IMR-90 (cell line): Measurements from ENCODE around the gene IHH. TPM values are rescaled to one million over a fixed set of nuclear protein-coding genes. Genes with fewer than 3 reads are reported as not detected.

Experiments
- ATAC-seq: fragments of 200-7000 bp; cut with Tn5 transposase; 2 replicates; pipeline ENCODE4 v1.9.1; 2020; ENCODE audit warnings: low read depth, mild to moderate bottlenecking, moderate library complexity
- BruUV-seq: library from RNA; stranded (reverse); fragments of 400-500 nt; replicated peaks from 2 replicates; lab custom pipeline; 2021; lab: Mats Ljungman, UMichigan
- CTCF ChIA-PET: fragments of 300-600 bp; formaldehyde crosslinking; extraction: SDS; loops from one replicate; lab custom pipeline; 2021; ENCODE audit warnings: antibody characterized with exemption; lab: Yijun Ruan, JAX
- POLR2A ChIA-PET: fragments of 300-600 bp; sonication (Branson Sonifier 250); formaldehyde crosslinking; loops from one replicate; lab custom pipeline; 2022; ENCODE audit warnings: antibody characterized with exemption; ENCODE audit not compliant: unreplicated experiment; lab: Charles Lee
- DNase-seq: peaks from one replicate; pipeline ENCODE4 v3.0.0; 2013
- H2AFZ ChIP-seq: replicated peaks from 2 replicates; pipeline ENCODE3; 2013; ENCODE audit warnings: low read length, mild to moderate bottlenecking; ENCODE audit not compliant: poor library complexity
- H2AK5ac ChIP-seq: 2 replicates; pipeline ENCODE4 v1.6.1; 2013; ENCODE audit warnings: low read depth, low read length, inconsistent platforms
- H2AK9ac ChIP-seq: replicated peaks from 2 replicates; pipeline ENCODE3; 2013; ENCODE audit warnings: mild to moderate bottlenecking, low read depth, low read length, moderate library complexity; ENCODE audit not compliant: poor library complexity
- H2BK120ac ChIP-seq: 2 replicates; pipeline ENCODE4 v1.6.1; 2013; ENCODE audit warnings: low read depth, low read length, inconsistent platforms
- H2BK15ac ChIP-seq: 3 replicates; pipeline ENCODE4 v1.6.1; 2013; ENCODE audit warnings: low read depth, low read length, inconsistent platforms
- H2BK20ac ChIP-seq: 2 replicates; pipeline ENCODE4 v1.6.1; 2013; ENCODE audit warnings: low read depth, mild to moderate bottlenecking, inconsistent platforms, low read length, moderate library complexity
- H2BK5ac ChIP-seq: 2 replicates; pipeline ENCODE4 v1.6.1; 2013; ENCODE audit warnings: mild to moderate bottlenecking, low read depth, low read length, inconsistent platforms; ENCODE audit not compliant: poor library complexity, severe bottlenecking
- H3K14ac ChIP-seq: replicated peaks from 2 replicates; pipeline ENCODE4 v1.6.1; 2013; ENCODE audit warnings: low read depth, low read length, inconsistent platforms
- H3K18ac ChIP-seq: 2 replicates; pipeline ENCODE4 v1.6.1; 2013; ENCODE audit warnings: low read depth, low read length, control low read depth
- H3K23ac ChIP-seq: 2 replicates; pipeline ENCODE4 v1.6.1; 2013; ENCODE audit warnings: low read depth, low read length, inconsistent platforms
- H3K27ac ChIP-seq: 2 replicates; pipeline ENCODE4 v1.5.1; 2013; ENCODE audit warnings: mild to moderate bottlenecking, control low read depth, low read length; ENCODE audit not compliant: insufficient read depth
- H3K27me3 ChIP-seq: 2 replicates; pipeline ENCODE4 v1.6.1; 2013; ENCODE audit warnings: low read length; ENCODE audit not compliant: control insufficient read depth, insufficient read depth
- H3K36me3 ChIP-seq: 2 replicates; pipeline ENCODE4 v1.6.1; 2013; ENCODE audit warnings: low read length, mixed read lengths; ENCODE audit not compliant: control insufficient read depth, insufficient read depth
- H3K4ac ChIP-seq: 2 replicates; pipeline ENCODE4 v1.6.1; 2013; ENCODE audit warnings: low read depth, low read length, inconsistent platforms
- H3K4me1 ChIP-seq: 2 replicates; pipeline ENCODE4 v1.6.1; 2013; ENCODE audit warnings: low read length, mixed read lengths; ENCODE audit not compliant: control insufficient read depth, insufficient read depth
- H3K4me2 ChIP-seq: 2 replicates; pipeline ENCODE4 v1.6.1; 2013; ENCODE audit warnings: low read depth, mild to moderate bottlenecking, control low read depth, low read length, moderate library complexity
- H3K4me3 ChIP-seq: 2 replicates; pipeline ENCODE4 v1.5.1; 2013; ENCODE audit warnings: low read depth, mild to moderate bottlenecking, control low read depth, low read length, moderate library complexity; ENCODE audit not compliant: insufficient read depth
- H3K56ac ChIP-seq: 2 replicates; pipeline ENCODE4 v1.6.1; 2013; ENCODE audit warnings: low read length, inconsistent platforms; ENCODE audit not compliant: insufficient read depth; ENCODE audit errors: extremely low read depth
- H3K79me1 ChIP-seq, 2 experiments: 2 replicates each; pipeline ENCODE4 v1.6.1; 2013; ENCODE audit warnings: low read length in 2 of 2, inconsistent platforms in 1 of 2, low read depth in 1 of 2
- H3K9ac ChIP-seq: 2 replicates; pipeline ENCODE4 v1.6.1; 2013; ENCODE audit warnings: low read depth, low read length, control low read depth
- H3K9me1 ChIP-seq: 2 replicates; pipeline ENCODE4 v1.6.1; 2013; ENCODE audit warnings: low read length, inconsistent platforms; ENCODE audit not compliant: insufficient read depth
- H3K9me3 ChIP-seq: 2 replicates; pipeline ENCODE4 v1.6.1; 2013; ENCODE audit warnings: low read length; ENCODE audit not compliant: control insufficient read depth, insufficient read depth
- H4K20me1 ChIP-seq: 2 replicates; pipeline ENCODE4 v1.6.1; 2013; ENCODE audit warnings: low read length, inconsistent platforms; ENCODE audit not compliant: insufficient read depth
- H4K5ac ChIP-seq: 2 replicates; pipeline ENCODE4 v1.6.1; 2013; ENCODE audit warnings: mild to moderate bottlenecking, low read depth, low read length, control low read depth
- H4K8ac ChIP-seq, 2 experiments: 2 replicates each; pipeline ENCODE4 v1.6.1; 2013; ENCODE audit warnings: low read depth in 2 of 2, low read length in 2 of 2, control low read depth in 1 of 2, inconsistent platforms in 1 of 2
- H4K91ac ChIP-seq: 2 replicates; pipeline ENCODE4 v1.6.1; 2013; ENCODE audit warnings: low read depth, low read length, inconsistent platforms; ENCODE audit not compliant: insufficient read depth
- CHD1 ChIP-seq: IDR thresholded peaks from 2 replicates; pipeline ENCODE4 v1.6.1; 2012; ENCODE audit warnings: low read depth, low read length, improper control_type of control experiment
- ELK1 ChIP-seq: fragments of 150-350 bp; IDR thresholded peaks from 2 replicates; pipeline ENCODE4 v1.6.1; 2016; ENCODE audit warnings: low read depth, mild to moderate bottlenecking, low read length, moderate library complexity, borderline replicate concordance
- FOS ChIP-seq: fragments of 150-350 bp; IDR thresholded peaks from 2 replicates; pipeline ENCODE4 v1.6.1; 2016; ENCODE audit warnings: low read depth, low read length
- MXI1 ChIP-seq: IDR thresholded peaks from 2 replicates; pipeline ENCODE4 v1.6.1; 2012; ENCODE audit warnings: low read depth, mild to moderate bottlenecking, low read length, moderate library complexity, borderline replicate concordance
- NFE2L2 ChIP-seq: fragments of 150-350 bp; IDR thresholded peaks from 2 replicates; pipeline ENCODE4 v1.6.1; 2016; ENCODE audit warnings: low read depth, mild to moderate bottlenecking, low read length
- RCOR1 ChIP-seq: IDR thresholded peaks from 2 replicates; pipeline ENCODE4 v1.6.1; 2012; ENCODE audit warnings: mild to moderate bottlenecking, low read length, improper control_type of control experiment; ENCODE audit not compliant: insufficient replicate concordance
- RFX5 ChIP-seq: IDR thresholded peaks from 2 replicates; pipeline ENCODE4 v1.8.0; 2012; ENCODE audit warnings: low read depth, mild to moderate bottlenecking, low read length, moderate library complexity
- SMC3 ChIP-seq: fragments of 150-350 bp; IDR thresholded peaks from 2 replicates; pipeline ENCODE4 v1.6.1; 2016; ENCODE audit warnings: low read depth, mild to moderate bottlenecking, antibody characterized with exemption, low read length, moderate library complexity
- WGBS, 2 experiments: methylation state at CpG; one replicate each; pipeline versions ENCODE4 v1.1.5 to v1.1.7; 2013; ENCODE audit warnings: missing lambda C conversion rate in 2 of 2; ENCODE audit not compliant: insufficient read length in 1 of 2; ENCODE audit errors: extremely low coverage in 2 of 2; 5-methylcytosine and 5-hydroxymethylcytosine counted together
- dilution Hi-C: fragments of 300-500 bp; cut with HindIII; formaldehyde crosslinking; loops from one replicate; pipeline ENCODE4 v1.14.3; 2018; ENCODE audit warnings: low sequenced_read_pairs; ENCODE audit not compliant: unreplicated experiment
- in situ Hi-C: fragments of 300-500 bp; cut with MboI; formaldehyde crosslinking; loops from 3 replicates; pipeline ENCODE4 v1.14.3; 2019; ENCODE audit warnings: low sequenced_read_pairs, inconsistent platforms, mixed read lengths
- intact Hi-C: fragments of 100-400 bp; cut with micrococcal nuclease; formaldehyde crosslinking; loops from 2 replicates; pipeline ENCODE4 v1.10.0; 2022
- polyA plus RNA-seq, 3 experiments: library from polyadenylated mRNA; depleted of rRNA; stranded (reverse); fragments of >200 nt; gene quantifications; 2 replicates each; pipeline ENCODE4 v1.2.3, GENCODE V29; 2012; ENCODE audit warnings: low replicate concordance in 1 of 3
- total RNA-seq: library from RNA; depleted of rRNA; stranded (reverse); fragments of >200 nt; gene quantifications from 2 replicates; pipeline ENCODE4 v1.2.3, GENCODE V29; 2012
- TF ChIP-seq, protein P1 (sequence below): conservative IDR thresholded peaks from 2 replicates; pipeline ENCODE4 v1.5.1; 2012; ENCODE audit warnings: mild to moderate bottlenecking, low read depth, low read length, improper control_type of control experiment
- TF ChIP-seq, protein P2 (sequence below): fragments of 150-350 bp; IDR thresholded peaks from 2 replicates; pipeline ENCODE4 v1.6.1; 2017; ENCODE audit warnings: mild to moderate bottlenecking, antibody characterized with exemption, low read length, low read depth

IHH gene
- total and polyA plus RNA-seq, 2 of the 4 experiments (the other 2 are of a cell fraction) = not detected

DNA sequence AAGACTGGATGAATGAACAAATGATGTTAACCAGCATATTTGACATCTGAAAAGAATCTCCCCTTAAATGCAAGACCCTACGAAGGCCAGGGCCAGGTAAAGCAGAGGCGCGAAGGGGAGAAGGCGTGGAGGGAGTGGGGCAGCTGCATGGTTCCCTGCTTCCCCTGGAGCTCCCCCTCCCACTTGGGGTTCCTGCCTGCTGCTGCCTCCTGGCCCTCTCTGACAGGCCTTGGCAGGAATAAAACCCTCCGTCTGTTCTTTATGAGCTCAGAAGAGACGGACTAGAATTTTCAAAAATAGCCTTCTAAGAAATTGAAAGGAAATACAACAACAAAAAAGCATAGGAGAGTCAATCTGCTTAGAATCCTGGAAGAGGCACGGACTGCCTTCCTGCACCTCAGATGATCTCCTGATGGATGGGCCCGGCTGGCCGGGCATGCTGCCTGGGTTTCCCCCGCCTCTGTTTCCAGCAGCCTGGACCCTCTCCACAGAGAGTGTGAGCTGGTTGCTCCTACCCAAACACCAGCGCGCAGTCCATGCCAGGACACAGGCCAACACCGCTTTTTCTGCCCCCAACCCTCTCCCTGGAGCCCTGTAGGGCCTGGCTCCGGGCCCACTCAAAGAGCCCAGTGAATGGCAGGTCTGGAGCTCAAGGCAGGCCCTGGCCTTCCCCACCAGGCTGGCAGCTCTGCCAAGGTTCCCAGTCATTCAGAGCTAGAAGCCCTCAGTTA lies 43.4 kb downstream of the IHH start:
- Histone ChIP-seq H3K4me3 (no peak overlapping the region), H2BK20ac (no peak overlapping the region), H4K91ac (no peak overlapping the region), H3K27ac (no peak overlapping the region), H3K23ac (no peak overlapping the region), H3K79me1 (no peaks in the 10 kb centered on the region), H2BK120ac (no peak overlapping the region), H2AK9ac (no peak overlapping the region), H3K27me3 (peaks cover 60% of the 10 kb centered on the region), H4K20me1 (no peaks in the 10 kb centered on the region), H2AK5ac (no peak overlapping the region), H3K9ac (no peak overlapping the region), H3K36me3 (no peaks in the 10 kb centered on the region), H3K56ac (no peak overlapping the region), H3K9me1 (peaks cover 3% of the 10 kb centered on the region; the same call in 1 of the 2 replicates), H4K5ac (no peak overlapping the region), H3K4me2 (no peak overlapping the region), H3K9me3 (no peaks in the 10 kb centered on the region), H4K8ac (no peak overlapping the region), H3K18ac (no peak overlapping the region), H3K4me1 (no peaks in the 10 kb centered on the region), H3K14ac (no peak overlapping the region), H3K4ac (no peak overlapping the region), H2BK15ac (no peak overlapping the region), H2AFZ (no peak overlapping the region), H2BK5ac (no peak overlapping the region)
- WGBS, 2 experiments = 22% methylated on average over 5 of the region's 14 CpGs; no CpG with 5 or more reads in 1 of the 2 experiments
- DNase-seq = no peak
- in situ Hi-C loops = no loop called here
- no TSS peak for BruUV-seq
- ChIA-PET CTCF (interaction anchor here (0.7 to 0.9 kb wide), 2 partner anchors 12 to 13 kb away, joined by 4 read pairs; no protein-coding TSS in a partner anchor), POLR2A (interaction anchor here (0.6 kb wide), 1 partner anchor 10 kb away, joined by 5 read pairs; no protein-coding TSS in a partner anchor)
- intact Hi-C loops = no loop called here
- dilution Hi-C loops = no loop called here
- no peak for TF ChIP-seq FOS
- no peak for TF ChIP-seq MXI1
- TF ChIP-seq RCOR1 = no peak
- TF ChIP-seq, protein P1, sequence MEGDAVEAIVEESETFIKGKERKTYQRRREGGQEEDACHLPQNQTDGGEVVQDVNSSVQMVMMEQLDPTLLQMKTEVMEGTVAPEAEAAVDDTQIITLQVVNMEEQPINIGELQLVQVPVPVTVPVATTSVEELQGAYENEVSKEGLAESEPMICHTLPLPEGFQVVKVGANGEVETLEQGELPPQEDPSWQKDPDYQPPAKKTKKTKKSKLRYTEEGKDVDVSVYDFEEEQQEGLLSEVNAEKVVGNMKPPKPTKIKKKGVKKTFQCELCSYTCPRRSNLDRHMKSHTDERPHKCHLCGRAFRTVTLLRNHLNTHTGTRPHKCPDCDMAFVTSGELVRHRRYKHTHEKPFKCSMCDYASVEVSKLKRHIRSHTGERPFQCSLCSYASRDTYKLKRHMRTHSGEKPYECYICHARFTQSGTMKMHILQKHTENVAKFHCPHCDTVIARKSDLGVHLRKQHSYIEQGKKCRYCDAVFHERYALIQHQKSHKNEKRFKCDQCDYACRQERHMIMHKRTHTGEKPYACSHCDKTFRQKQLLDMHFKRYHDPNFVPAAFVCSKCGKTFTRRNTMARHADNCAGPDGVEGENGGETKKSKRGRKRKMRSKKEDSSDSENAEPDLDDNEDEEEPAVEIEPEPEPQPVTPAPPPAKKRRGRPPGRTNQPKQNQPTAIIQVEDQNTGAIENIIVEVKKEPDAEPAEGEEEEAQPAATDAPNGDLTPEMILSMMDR = no peak
- TF ChIP-seq, protein P2, sequence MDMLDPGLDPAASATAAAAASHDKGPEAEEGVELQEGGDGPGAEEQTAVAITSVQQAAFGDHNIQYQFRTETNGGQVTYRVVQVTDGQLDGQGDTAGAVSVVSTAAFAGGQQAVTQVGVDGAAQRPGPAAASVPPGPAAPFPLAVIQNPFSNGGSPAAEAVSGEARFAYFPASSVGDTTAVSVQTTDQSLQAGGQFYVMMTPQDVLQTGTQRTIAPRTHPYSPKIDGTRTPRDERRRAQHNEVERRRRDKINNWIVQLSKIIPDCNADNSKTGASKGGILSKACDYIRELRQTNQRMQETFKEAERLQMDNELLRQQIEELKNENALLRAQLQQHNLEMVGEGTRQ = no peak
- no peak for TF ChIP-seq RFX5
- TF ChIP-seq ELK1 = no peak
- TF ChIP-seq NFE2L2 = no peak
- TF ChIP-seq SMC3 = no peak
- TF ChIP-seq CHD1 = no peak
- ATAC-seq = no peak
